GM23338 (cell line): ENCODE measurements around the gene STK31.

Experiments
- CREB1 ChIP-seq: fragments of 250-450 bp; sonication (Bioruptor Pico); IDR thresholded peaks from 2 replicates; pipeline ENCODE4 v1.5.0; 2020; ENCODE audit warnings: low read depth, mild to moderate bottlenecking, moderate library complexity
- EZH2 ChIP-seq: fragments of 200-600 bp; sonication (generic); IDR thresholded peaks from one replicate; pipeline ENCODE4 v1.8.0; 2017; ENCODE audit warnings: antibody characterized with exemption, mild to moderate bottlenecking, low read depth; ENCODE audit not compliant: unreplicated experiment
- EZH2phosphoT487 ChIP-seq: fragments of 200-600 bp; sonication (generic); IDR thresholded peaks from one replicate; pipeline ENCODE4 v1.8.1; 2018; ENCODE audit warnings: antibody characterized with exemption; ENCODE audit not compliant: unreplicated experiment
- JUNB ChIP-seq: IDR thresholded peaks from one replicate; pipeline ENCODE4 v1.6.1; 2016; ENCODE audit warnings: antibody characterized with exemption; ENCODE audit not compliant: unreplicated experiment
- NANOG ChIP-seq: IDR thresholded peaks from 2 replicates; pipeline ENCODE4 v1.6.1; 2016; ENCODE audit warnings: antibody characterized with exemption, borderline replicate concordance
- POLR2AphosphoS5 ChIP-seq: IDR thresholded peaks from 2 replicates; pipeline ENCODE4 v1.6.1; 2016; ENCODE audit warnings: antibody characterized with exemption, low read depth
- TF ChIP-seq, protein P1 (sequence below), 2 experiments: fragments of 200-600 bp in 1 of 2; sonication (generic) in 1 of 2; conservative IDR thresholded peaks; 2 replicates each; pipeline versions ENCODE4 v1.5.1 to v1.6.1; 2016 to 2017; ENCODE audit warnings: antibody characterized with exemption in 2 of 2, low read depth in 2 of 2, mild to moderate bottlenecking in 2 of 2, moderate library complexity in 1 of 2
- TF ChIP-seq, protein P2 (sequence below): IDR thresholded peaks from one replicate; pipeline ENCODE4 v1.6.1; 2018; ENCODE audit warnings: antibody characterized with exemption; ENCODE audit not compliant: unreplicated experiment
- TF ChIP-seq, protein P3 (sequence below): IDR thresholded peaks from 2 replicates; pipeline ENCODE4 v1.6.1; 2016; ENCODE audit warnings: antibody characterized with exemption

DNA sequence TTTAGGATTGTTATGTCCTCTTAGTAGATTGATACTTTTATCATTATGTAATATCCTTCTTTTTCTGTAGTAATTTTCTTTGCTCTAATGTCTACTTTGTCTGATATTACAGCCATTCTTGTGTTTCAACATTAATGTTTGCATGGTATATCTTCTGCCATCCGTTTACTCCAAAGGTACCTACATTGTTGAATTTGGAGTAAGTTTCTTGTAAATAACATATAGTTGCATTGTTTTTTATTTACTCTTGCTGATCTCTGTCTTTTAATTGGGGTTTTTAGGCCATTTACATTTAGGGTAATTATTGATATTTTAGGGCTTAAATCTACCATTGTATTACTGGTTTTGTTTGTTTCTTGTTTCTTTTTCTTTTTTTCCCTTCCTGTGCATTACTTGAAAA is 100.1 kb downstream of the STK31 start:
- TF ChIP-seq EZH2phosphoT487 (no peak), POLR2AphosphoS5 (no peak), EZH2 (no peak), NANOG (no peak), CREB1 (CRISPR knock-in tag) (no peak), JUNB (no peak)
- TF ChIP-seq, protein P1, sequence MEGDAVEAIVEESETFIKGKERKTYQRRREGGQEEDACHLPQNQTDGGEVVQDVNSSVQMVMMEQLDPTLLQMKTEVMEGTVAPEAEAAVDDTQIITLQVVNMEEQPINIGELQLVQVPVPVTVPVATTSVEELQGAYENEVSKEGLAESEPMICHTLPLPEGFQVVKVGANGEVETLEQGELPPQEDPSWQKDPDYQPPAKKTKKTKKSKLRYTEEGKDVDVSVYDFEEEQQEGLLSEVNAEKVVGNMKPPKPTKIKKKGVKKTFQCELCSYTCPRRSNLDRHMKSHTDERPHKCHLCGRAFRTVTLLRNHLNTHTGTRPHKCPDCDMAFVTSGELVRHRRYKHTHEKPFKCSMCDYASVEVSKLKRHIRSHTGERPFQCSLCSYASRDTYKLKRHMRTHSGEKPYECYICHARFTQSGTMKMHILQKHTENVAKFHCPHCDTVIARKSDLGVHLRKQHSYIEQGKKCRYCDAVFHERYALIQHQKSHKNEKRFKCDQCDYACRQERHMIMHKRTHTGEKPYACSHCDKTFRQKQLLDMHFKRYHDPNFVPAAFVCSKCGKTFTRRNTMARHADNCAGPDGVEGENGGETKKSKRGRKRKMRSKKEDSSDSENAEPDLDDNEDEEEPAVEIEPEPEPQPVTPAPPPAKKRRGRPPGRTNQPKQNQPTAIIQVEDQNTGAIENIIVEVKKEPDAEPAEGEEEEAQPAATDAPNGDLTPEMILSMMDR (conservative IDR thresholded peaks at IDR 0.05; ENCODE audit: low read depth in 2 of 2): no peak
- TF ChIP-seq, protein P2, sequence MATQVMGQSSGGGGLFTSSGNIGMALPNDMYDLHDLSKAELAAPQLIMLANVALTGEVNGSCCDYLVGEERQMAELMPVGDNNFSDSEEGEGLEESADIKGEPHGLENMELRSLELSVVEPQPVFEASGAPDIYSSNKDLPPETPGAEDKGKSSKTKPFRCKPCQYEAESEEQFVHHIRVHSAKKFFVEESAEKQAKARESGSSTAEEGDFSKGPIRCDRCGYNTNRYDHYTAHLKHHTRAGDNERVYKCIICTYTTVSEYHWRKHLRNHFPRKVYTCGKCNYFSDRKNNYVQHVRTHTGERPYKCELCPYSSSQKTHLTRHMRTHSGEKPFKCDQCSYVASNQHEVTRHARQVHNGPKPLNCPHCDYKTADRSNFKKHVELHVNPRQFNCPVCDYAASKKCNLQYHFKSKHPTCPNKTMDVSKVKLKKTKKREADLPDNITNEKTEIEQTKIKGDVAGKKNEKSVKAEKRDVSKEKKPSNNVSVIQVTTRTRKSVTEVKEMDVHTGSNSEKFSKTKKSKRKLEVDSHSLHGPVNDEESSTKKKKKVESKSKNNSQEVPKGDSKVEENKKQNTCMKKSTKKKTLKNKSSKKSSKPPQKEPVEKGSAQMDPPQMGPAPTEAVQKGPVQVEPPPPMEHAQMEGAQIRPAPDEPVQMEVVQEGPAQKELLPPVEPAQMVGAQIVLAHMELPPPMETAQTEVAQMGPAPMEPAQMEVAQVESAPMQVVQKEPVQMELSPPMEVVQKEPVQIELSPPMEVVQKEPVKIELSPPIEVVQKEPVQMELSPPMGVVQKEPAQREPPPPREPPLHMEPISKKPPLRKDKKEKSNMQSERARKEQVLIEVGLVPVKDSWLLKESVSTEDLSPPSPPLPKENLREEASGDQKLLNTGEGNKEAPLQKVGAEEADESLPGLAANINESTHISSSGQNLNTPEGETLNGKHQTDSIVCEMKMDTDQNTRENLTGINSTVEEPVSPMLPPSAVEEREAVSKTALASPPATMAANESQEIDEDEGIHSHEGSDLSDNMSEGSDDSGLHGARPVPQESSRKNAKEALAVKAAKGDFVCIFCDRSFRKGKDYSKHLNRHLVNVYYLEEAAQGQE: no peak
- TF ChIP-seq, protein P3, sequence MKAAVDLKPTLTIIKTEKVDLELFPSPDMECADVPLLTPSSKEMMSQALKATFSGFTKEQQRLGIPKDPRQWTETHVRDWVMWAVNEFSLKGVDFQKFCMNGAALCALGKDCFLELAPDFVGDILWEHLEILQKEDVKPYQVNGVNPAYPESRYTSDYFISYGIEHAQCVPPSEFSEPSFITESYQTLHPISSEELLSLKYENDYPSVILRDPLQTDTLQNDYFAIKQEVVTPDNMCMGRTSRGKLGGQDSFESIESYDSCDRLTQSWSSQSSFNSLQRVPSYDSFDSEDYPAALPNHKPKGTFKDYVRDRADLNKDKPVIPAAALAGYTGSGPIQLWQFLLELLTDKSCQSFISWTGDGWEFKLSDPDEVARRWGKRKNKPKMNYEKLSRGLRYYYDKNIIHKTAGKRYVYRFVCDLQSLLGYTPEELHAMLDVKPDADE: no peak
